HCEC 1CT (cell line): Measurements from ENCODE around the gene FBXO21.
A peak's percentile ranks its signal among the peaks of the same experiment; 100 is the strongest.
"Not testable (repeated sequence)": the region's sequence is repeated elsewhere in the genome, so short reads cannot be mapped to it uniquely, and the experiment has no call there.

ENCODE experiments used
- DNase-seq: peaks from one replicate; pipeline ENCODE4 v3.0.0-alpha.2; 2017

FBXO21 gene

DNA sequence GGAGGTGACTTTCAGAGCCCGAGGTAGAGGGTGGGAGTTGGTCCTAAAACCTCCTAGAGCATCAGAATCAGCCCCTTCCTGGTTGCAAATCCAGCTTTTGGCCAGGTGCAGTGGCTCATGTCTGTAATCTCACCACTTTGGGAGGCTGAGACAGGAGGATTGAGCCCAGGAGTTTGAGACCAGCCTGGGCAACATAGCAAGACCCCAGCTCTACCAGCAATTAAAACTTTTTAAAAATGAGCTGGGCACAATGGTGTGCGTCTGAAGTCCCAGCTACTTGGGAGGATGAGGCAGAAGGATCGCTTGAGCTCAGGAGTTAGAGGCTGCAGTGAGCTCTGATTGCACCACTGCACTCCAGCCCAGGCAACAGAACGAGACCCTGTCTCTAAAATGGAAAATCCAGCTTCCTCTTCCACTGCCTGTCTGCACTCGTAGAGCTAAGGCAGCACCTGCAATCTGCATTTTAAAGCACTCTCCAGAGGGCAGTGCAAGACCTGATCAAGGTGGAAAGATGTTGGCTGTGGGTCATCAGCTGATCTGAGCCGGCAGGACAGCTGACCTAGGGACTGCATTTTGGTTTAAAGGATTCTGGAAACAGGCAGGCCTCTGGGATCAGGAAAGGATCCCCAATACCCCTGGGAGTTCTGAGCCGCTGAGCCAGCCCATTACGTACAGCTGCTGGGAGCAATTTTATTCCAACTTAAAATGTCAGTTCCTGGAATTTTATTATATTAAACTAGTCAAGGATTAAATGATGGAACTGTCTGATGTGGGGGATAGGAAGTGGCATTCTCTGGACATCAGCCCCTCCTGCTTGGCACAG lies 89.2 kb downstream of the FBXO21 start:
- DNase-seq: no peak

DNA sequence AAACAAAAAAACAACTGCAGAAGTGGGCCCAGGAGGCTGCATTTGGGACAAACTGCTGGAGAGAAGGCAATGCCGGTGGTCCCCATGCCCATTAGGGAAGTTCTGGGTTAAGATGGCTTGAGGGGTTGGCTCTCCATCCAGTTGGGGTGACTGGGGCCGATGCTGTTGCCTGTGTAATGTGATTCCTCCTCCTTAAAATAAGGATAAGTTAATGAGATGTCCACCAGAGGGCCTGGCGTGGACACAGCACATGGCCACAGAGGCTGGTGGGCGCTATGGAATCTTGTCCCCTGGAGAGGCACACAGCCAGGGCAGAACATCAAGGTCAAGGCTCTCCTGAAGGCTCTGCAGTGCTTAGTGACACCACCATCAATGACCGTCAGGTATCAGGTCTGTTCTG lies 90.0 kb downstream of the FBXO21 start:
- DNase-seq: peak; percentile 23

DNA sequence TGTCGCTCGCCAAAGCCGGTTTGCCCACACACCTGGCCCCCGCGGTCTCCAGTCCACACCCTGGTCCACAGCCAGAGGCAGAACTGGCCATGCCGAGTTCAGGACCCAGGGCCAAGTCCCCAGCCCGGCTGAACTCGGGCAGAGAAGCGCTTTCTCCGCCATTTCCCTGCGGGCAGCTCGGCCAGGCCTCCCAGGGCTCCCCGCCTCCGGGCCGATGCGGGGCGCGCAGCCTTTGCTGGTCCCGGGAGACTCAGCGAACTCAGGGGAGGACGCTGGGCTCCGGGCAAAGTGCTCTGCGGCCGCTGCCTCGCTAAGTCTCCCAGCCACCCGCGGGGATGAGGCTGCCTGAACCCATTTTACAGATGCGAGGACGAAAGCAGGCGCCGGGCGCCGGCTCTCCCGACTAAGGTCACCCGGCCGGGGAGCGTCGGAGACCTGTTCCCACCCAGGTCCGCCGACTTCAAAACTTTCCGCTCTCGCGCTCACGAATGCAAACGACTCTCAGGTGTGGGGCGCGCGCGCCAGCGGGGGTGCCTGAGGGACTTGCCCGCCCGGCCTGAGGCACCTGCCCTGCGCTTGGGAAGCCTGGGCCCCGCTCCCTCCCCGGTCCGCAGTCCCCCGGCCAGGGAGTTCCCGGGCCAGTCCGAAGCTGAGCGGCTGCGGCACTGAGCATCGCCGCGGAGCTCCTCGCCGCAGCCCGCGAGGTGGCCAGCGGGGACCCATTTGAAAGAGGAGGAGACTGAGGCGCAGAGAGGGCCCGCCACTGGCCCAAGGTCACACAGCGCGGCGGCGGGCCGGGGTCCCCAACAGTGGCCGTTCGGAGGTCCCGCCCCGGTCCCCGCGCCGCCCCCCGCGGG lies 91.7 kb downstream of the FBXO21 start:
- no peak for DNase-seq

DNA sequence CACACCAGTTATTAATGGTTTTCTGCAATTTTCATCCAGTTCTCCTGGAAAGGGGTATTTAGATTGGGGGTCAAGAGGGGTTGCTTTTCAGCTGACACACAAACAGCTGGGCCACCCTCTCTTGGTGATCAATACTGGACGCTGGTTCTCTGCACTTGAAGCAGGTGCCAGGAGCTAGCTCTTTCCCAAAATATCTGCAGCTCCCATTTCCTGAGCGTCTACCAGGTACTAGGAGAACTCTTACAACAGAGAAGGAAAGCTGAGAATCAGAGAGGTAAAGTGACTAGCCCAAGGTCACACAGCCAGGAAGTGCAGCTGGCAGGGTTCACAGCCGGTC lies 92.3 kb downstream of the FBXO21 start:
- DNase-seq: no peak

GRCh38 chr12:117097159-117097558 lies 93.1 kb downstream of the FBXO21 start:
- DNase-seq: no peak

GRCh38 chr12:117096501-117097042 lies 93.7 kb downstream of the FBXO21 start:
- no peak for DNase-seq

GRCh38 chr12:117095191-117095590 lies 95.1 kb downstream of the FBXO21 start:
- not testable (repeated sequence) for DNase-seq

DNA sequence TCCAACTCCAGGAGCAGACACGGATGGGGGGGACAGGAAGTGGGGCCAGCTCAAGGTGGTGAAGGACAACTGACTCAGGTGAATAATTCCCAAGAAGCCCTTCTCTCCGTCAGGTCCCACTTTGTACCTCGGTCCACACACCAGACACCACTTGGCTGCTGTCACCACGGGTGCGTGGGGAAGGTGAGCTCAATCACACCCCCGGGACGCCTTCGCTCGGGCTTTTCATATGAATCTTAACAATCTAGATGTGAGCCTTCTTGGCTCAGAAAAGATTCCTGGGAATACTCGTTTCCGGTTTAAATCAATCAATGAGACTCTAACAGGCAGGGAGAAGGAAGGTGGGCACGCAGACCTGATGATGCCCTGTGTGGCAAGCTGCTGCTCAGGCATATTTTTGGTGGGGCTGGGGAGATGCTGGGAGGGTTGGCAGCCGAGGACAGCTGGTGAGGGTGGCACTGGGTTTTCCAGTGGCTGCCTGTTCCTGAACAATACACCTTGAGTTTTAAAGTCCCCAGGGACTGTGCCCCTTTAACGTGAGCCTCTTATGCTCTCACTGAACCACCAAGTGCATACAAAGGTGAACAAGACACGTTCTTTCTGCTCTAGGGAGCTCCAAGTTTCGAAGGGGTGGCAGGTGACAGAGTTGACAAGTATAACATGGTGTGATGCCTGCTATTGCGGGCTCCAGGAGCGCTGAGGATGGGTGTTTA lies 96.2 kb downstream of the FBXO21 start:
- DNase-seq: no peak

- DNase-seq: no peak
Measured at GRCh38 chr12:117093431-117093830, 96.8 kb downstream of the FBXO21 start.

DNA sequence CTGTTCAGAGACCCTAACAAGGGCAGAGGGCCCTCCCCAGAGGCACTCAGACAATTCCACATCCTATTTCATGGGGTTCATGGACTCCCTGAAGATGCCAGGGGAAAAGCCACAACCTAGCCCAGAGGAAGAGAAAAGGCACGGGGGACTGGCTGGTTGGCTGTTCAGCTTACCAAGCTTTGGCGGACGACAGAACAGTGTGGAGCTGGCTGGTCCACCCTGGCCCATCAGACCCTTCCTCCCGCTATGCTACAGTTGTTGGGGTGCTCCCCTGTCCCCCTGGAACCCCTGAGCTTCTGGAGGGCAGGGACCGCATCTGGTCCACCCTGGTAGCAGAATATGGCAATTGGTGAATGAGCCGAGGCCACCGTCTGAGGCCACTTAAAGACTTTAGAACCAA lies 97.4 kb downstream of the FBXO21 start:
- no peak for DNase-seq

GRCh38 chr12:117092511-117092780 lies 97.8 kb downstream of the FBXO21 start:
- no peak for DNase-seq
